Parathyroid adenoma (tissue), 2 donors: ENCODE measurements around the gene FNBP1.

Experiments
- H2AFZ ChIP-seq: fragments of 300-600 bp; sonication (generic); one replicate; pipeline ENCODE4 v1.7.0; 2017; ENCODE audit warnings: antibody characterized with exemption, mild to moderate bottlenecking
- H3K27ac ChIP-seq: fragments of 300-600 bp; sonication (generic); one replicate; pipeline ENCODE4 v1.7.0; 2017
- H3K27me3 ChIP-seq: fragments of 300-600 bp; sonication (generic); one replicate; pipeline ENCODE4 v1.7.0; 2017; ENCODE audit warnings: low read length; ENCODE audit not compliant: control insufficient read depth, insufficient read depth
- H3K36me3 ChIP-seq: fragments of 300-600 bp; sonication (generic); one replicate; pipeline ENCODE4 v1.7.0; 2017; ENCODE audit warnings: low read length; ENCODE audit not compliant: control insufficient read depth, insufficient read depth
- H3K4me1 ChIP-seq: fragments of 300-600 bp; sonication (generic); one replicate; pipeline ENCODE4 v1.7.0; 2017; ENCODE audit warnings: control low read depth
- H3K4me2 ChIP-seq: fragments of 300-600 bp; sonication (generic); one replicate; pipeline ENCODE4 v1.7.0; 2017; ENCODE audit warnings: low read length
- H3K4me3 ChIP-seq: fragments of 300-600 bp; sonication (generic); one replicate; pipeline ENCODE4 v1.7.0; 2017; ENCODE audit warnings: low read depth, low read length
- H3K79me2 ChIP-seq: fragments of 300-600 bp; sonication (generic); one replicate; pipeline ENCODE4 v1.7.0; 2017; ENCODE audit warnings: control low read depth
- H3K9ac ChIP-seq: fragments of 300-600 bp; sonication (generic); one replicate; pipeline ENCODE4 v1.7.0; 2017; ENCODE audit warnings: mild to moderate bottlenecking
- H3K9me3 ChIP-seq: fragments of 300-600 bp; sonication (generic); one replicate; pipeline ENCODE4 v1.7.0; 2017; ENCODE audit warnings: low read length; ENCODE audit not compliant: control insufficient read depth
- TF ChIP-seq, protein P1 (sequence below): fragments of 300-600 bp; sonication (generic); IDR thresholded peaks from one replicate; pipeline ENCODE4 v1.7.0; 2017; ENCODE audit warnings: antibody characterized with exemption, mild to moderate bottlenecking
- donor health status: primary hyperparathyroidism.

FNBP1 gene

DNA sequence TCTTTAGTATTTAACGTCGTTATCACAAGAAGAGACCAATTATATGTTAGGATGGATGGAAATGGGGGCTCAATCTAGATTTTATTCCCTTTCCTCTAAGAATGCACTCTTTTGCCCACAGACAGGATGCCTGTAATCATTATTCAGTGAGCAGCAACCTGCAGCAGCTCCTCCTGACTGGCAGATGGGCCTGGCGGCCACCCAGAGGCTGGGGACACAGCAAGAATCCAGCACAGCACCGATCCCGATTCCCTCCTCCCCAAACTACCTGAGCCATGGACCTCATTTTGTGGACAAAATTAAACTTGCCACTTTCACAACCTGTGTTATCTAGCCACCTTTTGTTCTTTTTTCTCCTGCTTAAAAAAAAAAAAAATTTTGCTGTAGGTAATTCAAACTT lies 106.8 kb downstream of the FNBP1 start:
- Histone ChIP-seq H3K9me3 (no peaks in the 10 kb centered on the region), H2AFZ (no peak overlapping the region), H3K79me2 (no peaks in the 10 kb centered on the region), H3K9ac (no peak overlapping the region), H3K27me3 (no peaks in the 10 kb centered on the region), H3K4me3 (no peak overlapping the region), H3K4me1 (no peaks in the 10 kb centered on the region), H3K36me3 (no peaks in the 10 kb centered on the region), H3K4me2 (no peak overlapping the region), H3K27ac (no peak overlapping the region)
- TF ChIP-seq, protein P1, sequence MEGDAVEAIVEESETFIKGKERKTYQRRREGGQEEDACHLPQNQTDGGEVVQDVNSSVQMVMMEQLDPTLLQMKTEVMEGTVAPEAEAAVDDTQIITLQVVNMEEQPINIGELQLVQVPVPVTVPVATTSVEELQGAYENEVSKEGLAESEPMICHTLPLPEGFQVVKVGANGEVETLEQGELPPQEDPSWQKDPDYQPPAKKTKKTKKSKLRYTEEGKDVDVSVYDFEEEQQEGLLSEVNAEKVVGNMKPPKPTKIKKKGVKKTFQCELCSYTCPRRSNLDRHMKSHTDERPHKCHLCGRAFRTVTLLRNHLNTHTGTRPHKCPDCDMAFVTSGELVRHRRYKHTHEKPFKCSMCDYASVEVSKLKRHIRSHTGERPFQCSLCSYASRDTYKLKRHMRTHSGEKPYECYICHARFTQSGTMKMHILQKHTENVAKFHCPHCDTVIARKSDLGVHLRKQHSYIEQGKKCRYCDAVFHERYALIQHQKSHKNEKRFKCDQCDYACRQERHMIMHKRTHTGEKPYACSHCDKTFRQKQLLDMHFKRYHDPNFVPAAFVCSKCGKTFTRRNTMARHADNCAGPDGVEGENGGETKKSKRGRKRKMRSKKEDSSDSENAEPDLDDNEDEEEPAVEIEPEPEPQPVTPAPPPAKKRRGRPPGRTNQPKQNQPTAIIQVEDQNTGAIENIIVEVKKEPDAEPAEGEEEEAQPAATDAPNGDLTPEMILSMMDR: no peak

DNA sequence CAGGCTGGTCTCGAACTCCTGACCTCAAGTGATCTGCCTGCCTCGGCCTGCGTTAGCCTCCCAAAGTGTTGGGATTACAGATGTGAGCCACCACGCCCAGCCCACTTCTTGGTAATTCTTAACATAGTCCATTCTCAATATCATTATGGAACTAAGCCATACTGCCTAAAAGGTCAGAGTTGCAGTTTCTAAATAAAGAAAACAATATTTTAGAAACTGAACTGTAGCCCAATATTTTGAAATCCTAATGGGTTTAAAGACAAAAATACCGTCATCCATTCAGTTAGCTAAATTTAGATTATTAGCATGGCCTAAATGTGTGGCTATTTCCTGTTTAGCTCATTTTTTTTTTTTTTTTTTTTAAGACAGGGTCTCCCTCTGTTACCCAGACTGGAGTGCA lies 108.2 kb downstream of the FNBP1 start:
- H3K9me3 ChIP-seq: no peaks in the 10 kb centered on the region
- no peaks in the 10 kb centered on the region for H3K79me2 ChIP-seq
- no peak overlapping the region for H3K9ac ChIP-seq
- H3K4me1 ChIP-seq: no peaks in the 10 kb centered on the region
- H3K36me3 ChIP-seq: no peaks in the 10 kb centered on the region
- H3K27me3 ChIP-seq: no peaks in the 10 kb centered on the region
- TF ChIP-seq, protein P1: no peak
- no peak overlapping the region for H3K4me2 ChIP-seq
- H3K27ac ChIP-seq: peak overlapping the region; percentile 27
- H2AFZ ChIP-seq: no peak overlapping the region
- H3K4me3 ChIP-seq: no peak overlapping the region

DNA sequence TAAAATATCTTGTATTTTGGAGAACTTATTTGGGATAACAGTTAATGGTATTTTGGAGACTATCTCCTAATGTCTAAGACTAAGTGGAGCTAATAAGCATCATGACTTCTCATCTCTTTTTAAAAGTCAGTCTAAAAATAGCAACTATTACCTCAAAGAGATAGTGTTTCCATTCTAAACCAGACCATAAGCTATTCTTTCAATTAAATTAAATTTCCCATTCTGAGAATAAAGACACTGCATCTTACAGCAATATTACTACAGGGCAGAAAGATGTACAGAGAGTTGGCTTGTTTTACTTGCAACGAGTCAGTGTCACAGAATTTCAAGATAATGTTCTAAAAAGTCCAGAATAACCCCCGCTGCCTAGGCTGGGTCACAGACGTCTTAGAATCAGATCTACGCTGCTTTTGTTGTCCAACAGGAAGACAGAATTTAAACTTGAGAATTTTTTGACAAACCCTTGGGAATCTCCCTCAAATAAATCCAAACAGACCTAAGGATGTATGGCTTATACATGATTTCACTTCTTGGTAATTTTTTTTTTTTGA lies 108.9 kb downstream of the FNBP1 start:
- Histone ChIP-seq H3K9ac (no peak overlapping the region), H3K79me2 (no peaks in the 10 kb centered on the region), H3K9me3 (no peaks in the 10 kb centered on the region), H3K4me2 (no peak overlapping the region), H3K36me3 (no peaks in the 10 kb centered on the region), H3K27me3 (no peaks in the 10 kb centered on the region), H2AFZ (no peak overlapping the region), H3K4me3 (no peak overlapping the region), H3K27ac (peak overlapping the region; percentile 27), H3K4me1 (no peaks in the 10 kb centered on the region)
- TF ChIP-seq, protein P1: no peak

GRCh38 chr9:129933185-129934040 lies 109.6 kb downstream of the FNBP1 start:
- Histone ChIP-seq H3K36me3 (no peaks in the 10 kb centered on the region), H3K9ac (no peak overlapping the region), H3K27me3 (no peaks in the 10 kb centered on the region), H3K27ac (no peak overlapping the region), H2AFZ (no peak overlapping the region), H3K4me2 (no peak overlapping the region), H3K79me2 (no peaks in the 10 kb centered on the region), H3K4me3 (no peak overlapping the region), H3K4me1 (no peaks in the 10 kb centered on the region), H3K9me3 (no peaks in the 10 kb centered on the region)
- TF ChIP-seq, protein P1: no peak
